Measurements from ENCODE around the gene S100P.

Gene S100P

DNA sequence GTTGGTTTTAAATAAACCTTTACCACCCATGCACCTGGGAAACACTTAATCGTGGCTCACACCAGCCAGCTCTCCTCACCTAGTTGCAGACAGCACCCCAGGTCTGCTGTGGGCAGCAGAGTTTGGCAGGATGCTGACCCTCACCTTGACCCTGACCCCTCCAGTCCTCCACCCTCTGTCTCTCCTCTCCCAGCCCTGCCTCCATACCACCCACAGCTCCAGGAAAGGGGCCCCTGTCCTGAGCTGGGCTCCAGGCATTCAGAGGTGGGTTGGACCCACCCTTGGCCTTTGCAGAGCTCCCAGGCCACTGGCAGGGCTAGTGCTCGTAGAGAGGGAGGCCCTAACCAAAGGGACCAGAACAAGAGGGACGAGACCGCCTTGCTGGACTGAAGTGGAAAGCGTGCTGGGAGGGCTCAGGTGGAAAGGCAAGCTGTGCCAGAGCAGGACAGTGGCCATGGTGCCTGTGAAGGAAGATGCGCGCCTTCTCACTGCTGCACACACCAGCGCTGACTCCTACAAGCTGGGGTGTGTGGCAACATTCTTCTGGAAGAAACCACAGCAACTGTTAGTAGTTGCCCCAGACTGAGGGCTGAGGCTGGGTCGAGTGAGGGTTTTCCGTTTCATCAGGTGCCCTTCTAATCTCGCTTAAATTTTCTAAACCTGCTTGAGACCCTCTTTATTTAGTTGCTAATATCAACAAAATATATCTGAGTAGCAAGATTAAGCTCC lies 10.7 kb upstream of the S100P start:
- no peak for DNase-seq
- TF ChIP-seq GATA1 (IDR thresholded peaks at IDR 0.05; ENCODE audit: low read depth, low read length) (no peak), POLR2A (IDR thresholded peaks at IDR 0.05; ENCODE audit: low read length) (no peak)

DNA sequence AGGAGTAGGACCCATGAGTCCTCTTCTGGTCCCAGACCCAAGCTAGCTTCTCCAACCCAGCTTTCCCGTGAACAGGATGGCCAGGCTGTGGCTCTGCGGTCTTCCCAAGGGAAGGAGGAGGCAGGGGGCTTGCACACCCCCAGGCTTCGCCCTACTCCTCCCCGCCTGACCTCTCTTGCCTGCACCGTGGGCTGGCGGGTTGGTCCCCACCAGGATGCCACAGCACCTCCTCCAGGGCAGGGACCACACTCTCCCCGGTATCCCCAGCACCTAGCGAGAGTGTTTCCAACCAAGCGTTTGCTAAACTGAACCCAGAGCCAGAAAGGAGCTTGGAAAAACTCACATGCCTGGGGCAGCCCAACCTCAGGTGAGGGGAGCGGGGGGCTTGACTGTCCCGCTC lies 9.0 kb upstream of the S100P start:
- TF ChIP-seq GATA1 (IDR thresholded peaks at IDR 0.05; ENCODE audit: low read depth, low read length) (no peak), POLR2A (IDR thresholded peaks at IDR 0.05; ENCODE audit: low read length) (no peak)

DNA sequence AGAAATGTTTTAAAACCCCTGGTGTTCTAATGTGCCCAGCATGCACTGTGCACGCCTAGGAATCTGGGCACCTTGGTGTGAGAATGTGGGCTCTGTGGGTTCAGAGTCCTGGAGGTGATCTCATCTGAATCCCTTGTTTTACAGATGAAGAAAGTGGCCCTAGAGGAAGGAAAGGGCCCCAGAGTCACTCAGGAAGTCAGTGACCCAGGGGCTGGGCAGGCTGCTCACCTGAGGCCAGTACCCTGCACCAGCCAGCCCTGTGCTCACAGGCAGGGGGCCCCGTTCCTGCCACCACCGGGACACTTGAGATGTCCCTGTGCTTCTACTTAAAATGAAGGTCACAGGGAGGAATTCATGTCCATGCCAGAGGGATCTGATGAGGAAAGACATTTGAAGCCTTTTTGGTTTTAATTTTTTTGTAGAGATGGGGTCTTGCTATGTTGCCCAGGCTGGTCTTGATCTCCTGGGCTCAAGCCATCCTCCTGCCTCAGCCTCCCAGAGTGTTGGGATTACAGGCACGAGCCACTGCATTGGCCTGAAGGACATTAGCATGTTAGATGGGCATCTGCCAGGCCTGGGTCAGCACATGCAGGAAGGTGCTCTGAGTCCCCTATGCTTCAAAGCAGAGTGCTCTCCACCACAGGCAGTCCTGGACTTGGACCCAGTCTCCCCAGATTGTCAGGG lies 7.4 kb upstream of the S100P start:
- no peak for DNase-seq
- TF ChIP-seq GATA1 (IDR thresholded peaks at IDR 0.05; ENCODE audit: low read depth, low read length) (no peak), POLR2A (IDR thresholded peaks at IDR 0.05; ENCODE audit: low read length) (no peak)

More for the DNA sequence above, 9.0 kb upstream of the S100P start:
- no peak for DNase-seq

DNA sequence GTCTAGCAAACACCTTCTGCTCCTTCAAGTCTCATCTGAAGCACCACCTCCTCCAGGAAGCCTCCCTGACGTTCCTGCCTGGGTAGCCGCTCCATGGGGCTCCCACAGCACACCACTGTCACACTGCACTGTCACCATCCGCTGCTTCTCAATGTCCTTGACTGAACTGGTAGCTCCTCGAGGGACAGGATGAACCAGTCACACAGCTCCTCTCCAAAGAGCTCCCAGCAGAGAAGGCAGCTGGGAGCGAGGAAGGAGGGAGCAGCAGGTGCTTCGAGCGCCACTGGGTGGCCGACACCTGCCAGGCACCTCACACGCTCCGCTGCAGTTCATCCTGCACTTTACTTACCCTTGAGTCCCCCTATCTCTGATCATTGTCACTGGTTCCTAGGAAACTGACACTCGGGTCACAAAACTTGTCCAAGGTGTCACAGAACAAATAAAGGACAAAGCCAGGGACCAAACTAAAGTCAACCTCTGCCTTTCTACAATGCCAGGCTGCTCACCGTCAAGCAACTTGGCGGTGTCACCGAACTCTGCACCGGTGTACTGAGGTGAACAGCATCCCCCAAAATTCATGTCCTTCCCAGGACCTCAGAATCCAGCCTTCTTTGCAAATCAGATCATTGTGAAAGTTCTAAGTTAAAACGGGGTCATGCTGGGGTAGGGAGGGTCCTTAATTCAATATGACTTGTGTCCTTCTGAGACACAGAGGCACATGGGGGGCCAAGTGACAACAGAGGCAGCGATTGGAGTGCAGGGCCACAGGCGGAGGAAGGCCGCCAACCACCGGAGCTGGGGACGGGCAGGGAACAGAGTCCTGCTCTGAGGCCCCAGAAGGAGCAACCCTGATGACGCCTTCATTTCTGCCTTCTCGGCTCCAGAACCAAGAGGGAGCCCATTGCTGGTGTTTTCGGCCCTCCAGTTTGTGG lies 5.5 kb upstream of the S100P start:
- no peak for DNase-seq
- TF ChIP-seq GATA1 (IDR thresholded peaks at IDR 0.05; ENCODE audit: low read depth, low read length) (no peak), POLR2A (IDR thresholded peaks at IDR 0.05; ENCODE audit: low read length) (no peak)

DNA sequence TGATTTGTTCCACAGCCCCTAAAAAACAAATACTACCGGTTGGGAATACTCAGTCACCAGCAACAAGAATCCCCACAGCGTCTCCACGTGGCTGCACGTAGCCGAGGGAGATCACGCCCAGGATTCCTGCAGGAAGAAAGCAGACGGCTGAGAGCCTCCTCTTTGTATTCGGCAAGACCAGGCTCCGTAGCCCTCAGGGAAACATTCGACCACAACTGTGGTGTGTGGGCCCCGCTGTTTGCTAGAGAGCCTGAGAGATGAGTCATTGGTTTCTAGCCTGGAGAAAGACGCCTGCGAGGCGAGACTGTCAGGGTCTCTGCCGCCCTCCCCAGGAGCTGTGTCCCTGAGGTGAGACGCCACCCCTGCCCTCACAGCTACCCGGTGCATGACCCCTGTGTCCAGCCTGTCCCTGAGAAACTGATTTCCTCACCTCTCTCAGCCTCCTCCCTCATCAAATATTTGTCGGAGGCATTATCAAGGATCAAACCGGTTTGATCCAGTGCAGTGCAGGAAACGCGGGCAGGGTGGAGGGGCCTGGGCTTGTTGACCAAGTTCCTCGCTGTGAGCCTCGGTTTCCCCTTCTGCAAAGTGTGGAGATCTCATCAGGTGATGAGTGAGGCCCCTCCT lies 4.7 kb upstream of the S100P start:
- DNase-seq, result peak; percentile 26 to 44
- TF ChIP-seq GATA1 (IDR thresholded peaks at IDR 0.05; ENCODE audit: low read depth, low read length) (no peak), POLR2A (IDR thresholded peaks at IDR 0.05; ENCODE audit: low read length) (no peak)

DNA sequence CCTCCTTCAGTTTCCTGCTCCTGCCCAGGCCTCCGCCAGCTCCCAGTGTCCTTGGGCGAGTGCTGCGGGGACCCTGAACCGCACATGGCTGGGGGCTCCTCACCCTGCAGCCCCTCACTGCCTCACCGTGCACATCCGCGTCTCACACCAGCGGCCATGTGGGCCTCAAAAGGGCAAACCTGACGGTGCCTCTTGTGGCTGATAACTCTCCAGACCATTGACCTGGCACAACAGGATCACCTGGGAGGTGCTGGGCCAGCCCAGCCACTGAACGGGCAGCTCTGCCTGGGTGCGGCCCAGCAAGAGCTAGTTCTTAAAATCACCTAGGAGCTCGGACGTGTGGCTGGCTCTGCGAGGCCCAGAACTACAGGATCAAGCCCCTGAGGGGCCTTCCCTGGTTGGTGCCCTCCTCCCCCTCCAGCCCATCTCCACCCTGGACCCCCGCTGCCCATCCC lies 4.1 kb upstream of the S100P start:
- TF ChIP-seq GATA1 (IDR thresholded peaks at IDR 0.05; ENCODE audit: low read depth, low read length) (no peak), POLR2A (IDR thresholded peaks at IDR 0.05; ENCODE audit: low read length) (no peak)
- DNase-seq, result no peak

DNA sequence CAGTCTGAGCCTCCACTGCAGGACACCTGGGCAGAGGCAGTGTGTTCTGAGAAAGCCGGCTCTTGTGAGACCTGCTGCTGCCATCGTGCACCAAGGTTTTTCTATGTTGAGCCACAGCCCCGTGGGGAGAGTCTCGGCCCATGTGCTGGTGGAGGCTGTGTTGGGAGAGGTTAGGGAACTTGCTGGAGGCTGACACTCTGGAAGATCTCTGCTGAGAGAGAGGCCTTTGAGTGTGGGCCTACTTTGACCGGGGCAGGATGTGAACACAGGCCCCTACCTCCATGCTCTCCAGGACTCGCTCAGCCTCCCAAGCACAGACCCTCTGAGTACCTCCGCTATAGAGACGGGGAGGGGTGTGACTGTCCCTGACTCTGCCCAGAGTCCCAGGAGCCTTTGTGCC lies 1.3 kb upstream of the S100P start:
- no peak for TF ChIP-seq POLR2A (IDR thresholded peaks at IDR 0.05; ENCODE audit: low read length)
- TF ChIP-seq GATA1 (IDR thresholded peaks at IDR 0.05; ENCODE audit: low read depth, low read length), result no peak
- no peak for DNase-seq

DNA sequence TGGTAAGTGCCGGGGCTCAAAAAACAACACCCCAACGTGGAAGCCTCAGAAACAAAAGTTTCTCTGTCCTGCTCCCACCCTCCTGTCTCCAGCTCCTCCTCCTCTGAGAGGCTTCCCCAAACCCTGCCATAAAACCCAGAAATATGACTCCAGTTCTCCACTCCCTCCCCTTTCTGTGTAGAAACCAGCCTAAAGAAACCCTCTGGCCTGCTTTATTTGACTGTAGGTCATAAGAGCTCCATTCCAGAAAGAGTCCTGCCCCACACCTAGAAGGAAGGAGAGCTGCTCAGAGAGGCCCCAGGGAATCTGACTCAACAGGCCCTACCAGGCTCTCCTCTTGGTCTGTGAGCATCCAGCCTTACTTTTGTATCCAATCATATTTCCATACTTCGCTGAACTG lies 872 bp upstream of the S100P start:
- DNase-seq, result no peak
- no peak for TF ChIP-seq POLR2A (IDR thresholded peaks at IDR 0.05; ENCODE audit: low read length)
- TF ChIP-seq GATA1 (IDR thresholded peaks at IDR 0.05; ENCODE audit: low read depth, low read length), result no peak

DNA sequence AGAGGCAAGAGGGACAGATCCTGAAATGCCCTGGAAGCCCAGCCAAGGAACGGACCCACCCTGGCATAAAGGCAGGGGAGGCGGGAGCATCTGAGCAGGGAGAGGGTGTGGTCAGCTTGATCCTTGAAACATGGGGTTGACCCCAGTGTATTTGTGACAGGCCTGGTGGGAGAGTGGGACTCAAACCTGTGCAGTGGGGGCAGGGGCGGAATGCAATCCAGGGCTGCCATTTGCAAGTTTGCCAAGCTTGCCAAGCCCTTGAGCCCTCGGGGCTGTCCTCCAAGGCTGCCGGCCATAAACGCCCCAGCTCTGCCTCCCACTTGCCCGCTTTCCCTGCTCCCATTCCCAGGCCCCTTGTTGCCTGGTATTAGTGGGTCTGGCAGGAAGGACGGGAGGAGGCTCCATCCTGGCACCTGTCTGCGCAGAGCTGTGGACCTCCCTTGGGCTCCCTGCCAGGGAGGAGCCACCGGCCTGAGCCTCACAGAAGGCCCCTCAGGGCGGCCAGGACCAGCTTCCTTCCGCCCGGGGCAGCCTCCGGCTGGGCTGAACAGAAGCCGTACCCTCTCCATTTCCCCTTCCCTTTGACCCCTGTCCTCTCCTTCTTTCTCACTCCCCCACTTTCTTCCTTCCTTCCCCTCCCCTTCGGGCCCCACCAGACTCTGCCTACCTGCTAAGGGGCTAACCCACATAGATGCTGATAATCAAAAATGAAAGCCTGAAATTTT lies 661 bp downstream of the S100P start:
- TF ChIP-seq GATA1 (IDR thresholded peaks at IDR 0.05; ENCODE audit: low read depth, low read length) (no peak), POLR2A (IDR thresholded peaks at IDR 0.05; ENCODE audit: low read length) (no peak)
- DNase-seq, result no peak

DNA sequence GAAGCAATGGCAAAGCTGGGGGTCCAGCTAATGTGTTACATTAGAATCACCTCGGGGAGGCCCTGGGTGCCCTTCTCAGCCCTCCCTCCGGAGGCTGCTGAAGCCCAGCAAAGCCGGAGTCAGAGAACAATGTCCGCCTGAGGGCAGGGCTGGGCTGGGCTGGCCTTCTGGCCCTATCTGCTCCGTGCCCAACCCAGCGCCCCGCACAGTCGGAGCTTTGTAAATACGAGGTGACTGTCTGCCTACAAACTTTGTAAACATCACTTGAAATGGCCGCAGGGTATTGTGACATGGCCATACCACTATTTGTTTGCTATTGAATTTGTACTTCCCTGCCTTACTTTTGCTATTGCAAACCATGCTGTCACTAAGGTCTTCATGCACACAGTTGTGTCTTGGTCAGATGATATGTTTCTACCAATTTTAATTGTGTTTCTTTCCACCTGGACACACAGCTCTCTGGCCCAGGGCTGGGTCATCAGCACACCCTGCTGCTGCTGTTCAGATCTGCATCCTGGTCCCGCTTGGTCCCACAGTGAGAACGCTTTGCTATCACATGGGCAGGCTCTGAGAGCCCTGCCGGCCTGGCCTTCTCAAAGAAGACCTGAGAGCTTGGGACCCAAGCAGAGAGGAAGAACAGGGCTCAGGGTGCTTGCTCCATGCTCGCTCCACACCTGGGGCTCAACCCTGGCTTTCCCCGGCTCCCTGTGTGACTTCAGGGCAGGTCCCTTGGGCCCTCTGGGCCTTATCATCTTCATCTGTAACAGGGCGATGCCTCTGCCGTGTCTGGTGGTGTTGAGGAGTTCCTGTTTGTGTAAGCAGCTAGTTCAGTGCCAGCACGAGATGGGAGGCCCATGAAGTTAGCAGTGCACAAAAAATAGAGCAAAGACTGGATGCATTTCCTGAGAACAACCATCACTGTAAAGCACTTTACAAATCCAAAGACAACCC lies 2.3 kb downstream of the S100P start:
- DNase-seq, result peak; percentile 79 to 82
- no peak for TF ChIP-seq POLR2A (IDR thresholded peaks at IDR 0.05; ENCODE audit: low read length)
- TF ChIP-seq GATA1 (IDR thresholded peaks at IDR 0.05; ENCODE audit: low read depth, low read length), result no peak

DNA sequence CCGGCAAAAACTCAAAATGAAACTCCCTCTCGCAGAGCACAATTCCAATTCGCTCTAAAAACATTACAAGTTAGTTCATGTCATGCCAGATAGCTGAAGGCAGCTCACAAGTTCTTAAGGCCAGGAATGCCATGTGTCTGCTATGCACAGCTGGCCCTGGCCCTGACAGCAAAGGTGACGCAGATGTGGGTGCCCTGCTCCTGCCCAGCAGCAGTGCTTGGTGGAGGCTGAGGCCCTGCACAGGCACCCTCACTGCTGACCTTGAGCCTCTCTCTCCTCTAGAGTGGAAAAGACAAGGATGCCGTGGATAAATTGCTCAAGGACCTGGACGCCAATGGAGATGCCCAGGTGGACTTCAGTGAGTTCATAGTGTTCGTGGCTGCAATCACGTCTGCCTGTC lies 2.9 kb downstream of the S100P start:
- no peak for DNase-seq
- TF ChIP-seq GATA1 (IDR thresholded peaks at IDR 0.05; ENCODE audit: low read depth, low read length), result no peak
- TF ChIP-seq POLR2A (IDR thresholded peaks at IDR 0.05; ENCODE audit: low read length), result no peak

DNA sequence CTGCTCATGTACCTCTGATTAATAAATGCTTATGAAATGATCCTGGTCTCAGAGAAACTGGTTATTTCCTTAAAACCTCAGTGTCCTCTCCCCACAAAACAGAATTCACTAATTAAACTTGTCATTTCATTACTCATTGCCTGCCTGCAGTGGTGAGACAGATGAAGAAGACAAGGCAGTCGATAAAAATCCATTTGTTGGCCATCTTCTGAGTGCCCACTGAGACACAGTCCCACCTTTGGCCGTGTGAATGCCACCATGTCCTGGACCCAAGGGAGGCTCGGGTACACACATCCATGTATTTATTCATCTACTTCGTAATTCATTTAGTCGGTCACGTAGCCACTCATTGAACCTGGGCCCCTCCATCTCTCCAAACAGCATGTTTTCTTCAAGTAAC lies 3.5 kb downstream of the S100P start:
- DNase-seq, result no peak
- TF ChIP-seq GATA1 (IDR thresholded peaks at IDR 0.05; ENCODE audit: low read depth, low read length) (no peak), POLR2A (IDR thresholded peaks at IDR 0.05; ENCODE audit: low read length) (no peak)
